ENCODE data around the gene TEAD1.

The TEAD1 gene

GRCh38 chr11:12704049-12704448, 29.8 kb downstream of the TEAD1 start:
- DNase-seq (ENCODE audit: low spot score) = peak; percentile 46
- POLR2A ChIA-PET (ENCODE audit: low non-redundant PET) = no interaction called here
- no peak for TF ChIP-seq CTCF (conservative IDR thresholded peaks at IDR 0.05; ENCODE audit: low read depth)
- H3K27ac ChIP-seq = no peak overlapping the region
- CTCF ChIA-PET = interaction anchor here (0.6 kb wide), 1 partner anchor 21 kb away, joined by 3 read pairs; no protein-coding TSS in a partner anchor

- DNase-seq (ENCODE audit: low spot score) = no peak
- no peak overlapping the region for H3K27ac ChIP-seq
- ChIA-PET CTCF (interaction anchor here (0.6 to 1.1 kb wide), 2 partner anchors 46 to 68 kb away, joined by 3 to 5 read pairs; no protein-coding TSS in a partner anchor), POLR2A (ENCODE audit: low non-redundant PET) (no interaction called here)
- no peak for TF ChIP-seq CTCF (conservative IDR thresholded peaks at IDR 0.05; ENCODE audit: low read depth)
Measured at GRCh38 chr11:12705874-12706273, 31.7 kb downstream of the TEAD1 start.

GRCh38 chr11:12706545-12707499, 32.6 kb downstream of the TEAD1 start:
- POLR2A ChIA-PET (ENCODE audit: low non-redundant PET) = no interaction called here
- CTCF ChIA-PET = interaction anchor here (0.6 to 1.1 kb wide), 3 partner anchors 45 to 129 kb away, joined by 3 to 5 read pairs (median 4); no protein-coding TSS in a partner anchor
- no peak for DNase-seq (ENCODE audit: low spot score)
- peak overlapping the region; percentile 32; the same call in 1 of the 2 replicates for H3K27ac ChIP-seq
- no peak for TF ChIP-seq CTCF (conservative IDR thresholded peaks at IDR 0.05; ENCODE audit: low read depth)

GRCh38 chr11:12707500-12707880, 33.3 kb downstream of the TEAD1 start:
- DNase-seq (ENCODE audit: low spot score) = no peak
- no peak overlapping the region for H3K27ac ChIP-seq
- no peak for TF ChIP-seq CTCF (conservative IDR thresholded peaks at IDR 0.05; ENCODE audit: low read depth)
- CTCF ChIA-PET = no interaction called here
- POLR2A ChIA-PET (ENCODE audit: low non-redundant PET) = no interaction called here

- TF ChIP-seq CTCF (conservative IDR thresholded peaks at IDR 0.05; ENCODE audit: low read depth) = no peak
- DNase-seq (ENCODE audit: low spot score) = no peak
- CTCF ChIA-PET = no interaction called here
- H3K27ac ChIP-seq = no peak overlapping the region
- POLR2A ChIA-PET (ENCODE audit: low non-redundant PET) = no interaction called here
Measured at GRCh38 chr11:12711496-12711895, 37.3 kb downstream of the TEAD1 start.

- no peak for DNase-seq (ENCODE audit: low spot score)
- CTCF ChIA-PET = no interaction called here
- H3K27ac ChIP-seq = no peak overlapping the region
- POLR2A ChIA-PET (ENCODE audit: low non-redundant PET) = no interaction called here
- no peak for TF ChIP-seq CTCF (conservative IDR thresholded peaks at IDR 0.05; ENCODE audit: low read depth)
Measured at GRCh38 chr11:12712132-12712531, 37.9 kb downstream of the TEAD1 start.

Measured in RWPE1 (cell line).